Hepatocyte (in vitro differentiated cells): Measurements from ENCODE around the gene GNG7.

Experiments used
- EZH2 ChIP-seq: fragments of 200-600 bp; sonication (generic); IDR thresholded peaks from 2 replicates; pipeline ENCODE4 v1.6.1; 2016; ENCODE audit warnings: antibody characterized with exemption, mild to moderate bottlenecking, borderline replicate concordance
- TF ChIP-seq, protein P1 (sequence below): fragments of 200-600 bp; sonication (generic); IDR thresholded peaks from 2 replicates; pipeline ENCODE4 v1.5.1; 2016; ENCODE audit warnings: antibody characterized with exemption, mild to moderate bottlenecking; ENCODE audit not compliant: poor library complexity

DNA sequence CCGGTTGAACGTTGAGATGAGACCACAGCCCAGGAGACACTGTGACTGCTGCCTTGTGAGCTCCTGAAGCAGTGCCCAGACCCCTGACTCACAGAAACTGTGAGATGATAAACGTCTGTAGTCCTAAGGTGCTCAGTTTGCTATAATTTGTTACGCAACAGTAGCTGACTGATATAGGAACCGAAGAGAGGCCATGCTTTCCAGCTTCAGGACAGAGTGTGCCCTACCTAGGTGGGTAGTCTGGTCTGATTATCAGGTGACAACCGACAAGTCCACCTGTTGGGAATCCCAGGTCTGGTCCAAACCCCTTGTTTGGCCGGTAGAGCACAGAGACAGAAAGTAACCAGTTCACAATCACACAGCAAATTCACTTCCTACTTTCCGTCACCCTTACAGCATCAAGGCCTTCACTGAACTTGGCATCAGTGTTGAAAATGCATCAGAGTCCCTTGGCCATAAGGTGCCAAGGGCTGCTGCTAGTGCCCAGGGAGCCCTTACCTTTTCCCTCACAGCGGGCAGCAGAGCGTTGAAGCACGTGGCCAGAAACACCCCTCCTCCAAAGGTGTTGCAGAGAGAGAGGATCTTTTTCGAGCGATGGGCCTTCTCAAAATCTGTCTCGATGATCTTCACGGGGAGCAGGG, 34.2 kb upstream of the GNG7 start:
- TF ChIP-seq, protein P1, sequence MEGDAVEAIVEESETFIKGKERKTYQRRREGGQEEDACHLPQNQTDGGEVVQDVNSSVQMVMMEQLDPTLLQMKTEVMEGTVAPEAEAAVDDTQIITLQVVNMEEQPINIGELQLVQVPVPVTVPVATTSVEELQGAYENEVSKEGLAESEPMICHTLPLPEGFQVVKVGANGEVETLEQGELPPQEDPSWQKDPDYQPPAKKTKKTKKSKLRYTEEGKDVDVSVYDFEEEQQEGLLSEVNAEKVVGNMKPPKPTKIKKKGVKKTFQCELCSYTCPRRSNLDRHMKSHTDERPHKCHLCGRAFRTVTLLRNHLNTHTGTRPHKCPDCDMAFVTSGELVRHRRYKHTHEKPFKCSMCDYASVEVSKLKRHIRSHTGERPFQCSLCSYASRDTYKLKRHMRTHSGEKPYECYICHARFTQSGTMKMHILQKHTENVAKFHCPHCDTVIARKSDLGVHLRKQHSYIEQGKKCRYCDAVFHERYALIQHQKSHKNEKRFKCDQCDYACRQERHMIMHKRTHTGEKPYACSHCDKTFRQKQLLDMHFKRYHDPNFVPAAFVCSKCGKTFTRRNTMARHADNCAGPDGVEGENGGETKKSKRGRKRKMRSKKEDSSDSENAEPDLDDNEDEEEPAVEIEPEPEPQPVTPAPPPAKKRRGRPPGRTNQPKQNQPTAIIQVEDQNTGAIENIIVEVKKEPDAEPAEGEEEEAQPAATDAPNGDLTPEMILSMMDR: no peak
- no peak for TF ChIP-seq EZH2
